22Rv1 (cell line): ENCODE data around the gene GULP1.

ENCODE experiments used
- ZFX ChIP-seq: fragments of 450-650 bp; IDR thresholded peaks from 2 replicates; pipeline ENCODE4 v1.6.1; 2017; ENCODE audit warnings: antibody characterized with exemption, borderline replicate concordance
- TF ChIP-seq, protein P1 (sequence below): fragments of 450-650 bp; IDR thresholded peaks from 2 replicates; pipeline ENCODE4 v1.5.1; 2017; ENCODE audit warnings: mild to moderate bottlenecking

GRCh38 chr2:188403676-188404075, 112.0 kb downstream of the GULP1 start:
- TF ChIP-seq, protein P1, sequence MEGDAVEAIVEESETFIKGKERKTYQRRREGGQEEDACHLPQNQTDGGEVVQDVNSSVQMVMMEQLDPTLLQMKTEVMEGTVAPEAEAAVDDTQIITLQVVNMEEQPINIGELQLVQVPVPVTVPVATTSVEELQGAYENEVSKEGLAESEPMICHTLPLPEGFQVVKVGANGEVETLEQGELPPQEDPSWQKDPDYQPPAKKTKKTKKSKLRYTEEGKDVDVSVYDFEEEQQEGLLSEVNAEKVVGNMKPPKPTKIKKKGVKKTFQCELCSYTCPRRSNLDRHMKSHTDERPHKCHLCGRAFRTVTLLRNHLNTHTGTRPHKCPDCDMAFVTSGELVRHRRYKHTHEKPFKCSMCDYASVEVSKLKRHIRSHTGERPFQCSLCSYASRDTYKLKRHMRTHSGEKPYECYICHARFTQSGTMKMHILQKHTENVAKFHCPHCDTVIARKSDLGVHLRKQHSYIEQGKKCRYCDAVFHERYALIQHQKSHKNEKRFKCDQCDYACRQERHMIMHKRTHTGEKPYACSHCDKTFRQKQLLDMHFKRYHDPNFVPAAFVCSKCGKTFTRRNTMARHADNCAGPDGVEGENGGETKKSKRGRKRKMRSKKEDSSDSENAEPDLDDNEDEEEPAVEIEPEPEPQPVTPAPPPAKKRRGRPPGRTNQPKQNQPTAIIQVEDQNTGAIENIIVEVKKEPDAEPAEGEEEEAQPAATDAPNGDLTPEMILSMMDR = no peak
- no peak for TF ChIP-seq ZFX
